ENCODE results near the gene FOXC1.

The FOXC1 gene

GRCh38 chr6:1609648-1610496 lies at the start of gene FOXC1:
Gene FOXC1, plus strand, starts transcription at chr6:1609915. Its CDS starts 531 bp downstream, at chr6:1610446.
- DNase-seq (ENCODE audit: low read depth): peak; percentile 94
- no peak for TF ChIP-seq CTCF (IDR thresholded peaks at IDR 0.05; ENCODE audit: low read length, missing control alignments)
- peak within 1 kb of the TSS; percentile 72 for H3K4me3 ChIP-seq (replicated peaks; ENCODE audit: low read depth, low read length)

DNA sequence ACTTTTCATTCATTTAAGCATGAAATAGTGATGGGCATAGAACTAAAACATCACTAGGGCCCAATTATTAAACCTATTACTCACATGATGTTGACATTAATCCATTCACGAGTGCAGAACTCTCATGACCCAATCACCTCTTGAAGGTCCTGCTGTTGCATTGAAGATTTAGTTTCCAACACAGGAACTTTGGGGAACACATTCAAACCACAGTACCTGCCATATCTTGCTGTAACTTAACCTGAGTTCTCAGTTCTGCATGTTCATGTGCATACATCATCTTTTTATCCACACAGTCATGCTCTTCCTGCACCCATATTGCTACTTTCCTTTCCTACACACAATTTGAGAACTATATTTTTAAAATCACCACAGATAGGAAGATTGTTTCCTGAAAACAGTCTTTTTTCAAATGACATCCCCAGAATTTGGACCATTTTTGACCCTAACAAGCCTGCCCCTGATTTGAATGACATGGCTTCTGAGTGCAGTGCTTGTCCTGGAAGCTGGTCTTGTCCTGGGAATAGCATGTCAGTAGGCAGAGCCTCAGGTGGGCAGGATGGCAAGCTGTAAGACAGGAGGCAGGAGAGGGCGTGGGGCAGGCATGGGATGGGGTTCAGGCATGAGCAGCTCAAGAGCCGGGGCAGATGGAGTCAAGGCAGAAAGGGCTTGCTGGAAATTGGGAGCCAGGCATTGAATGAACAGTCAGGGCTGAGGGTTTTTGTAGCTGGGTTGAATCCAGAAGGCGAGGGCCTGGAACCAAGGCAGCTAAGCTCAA lies 49.2 kb upstream of the FOXC1 start:
- H3K4me3 ChIP-seq (replicated peaks; ENCODE audit: low read depth, low read length): no peak overlapping the region
- no peak for DNase-seq (ENCODE audit: low read depth)
- TF ChIP-seq CTCF (IDR thresholded peaks at IDR 0.05; ENCODE audit: low read length, missing control alignments): no peak

GRCh38 chr6:1561355-1561754 lies 48.4 kb upstream of the FOXC1 start:
- H3K4me3 ChIP-seq (replicated peaks; ENCODE audit: low read depth, low read length): no peak overlapping the region
- no peak for DNase-seq (ENCODE audit: low read depth)
- TF ChIP-seq CTCF (IDR thresholded peaks at IDR 0.05; ENCODE audit: low read length, missing control alignments): no peak

GRCh38 chr6:1562171-1562955 lies 47.4 kb upstream of the FOXC1 start:
- H3K4me3 ChIP-seq (replicated peaks; ENCODE audit: low read depth, low read length): no peak overlapping the region
- TF ChIP-seq CTCF (IDR thresholded peaks at IDR 0.05; ENCODE audit: low read length, missing control alignments): no peak
- no peak for DNase-seq (ENCODE audit: low read depth)

- no peak for TF ChIP-seq CTCF (IDR thresholded peaks at IDR 0.05; ENCODE audit: low read length, missing control alignments)
- H3K4me3 ChIP-seq (replicated peaks; ENCODE audit: low read depth, low read length): no peak overlapping the region
- DNase-seq (ENCODE audit: low read depth): no peak
Measured at GRCh38 chr6:1569377-1569776, 40.3 kb upstream of the FOXC1 start.

GRCh38 chr6:1570848-1571247 lies 38.9 kb upstream of the FOXC1 start:
- no peak for DNase-seq (ENCODE audit: low read depth)
- no peak for TF ChIP-seq CTCF (IDR thresholded peaks at IDR 0.05; ENCODE audit: low read length, missing control alignments)
- H3K4me3 ChIP-seq (replicated peaks; ENCODE audit: low read depth, low read length): no peak overlapping the region
